Panc1 (cell line): ENCODE data around the gene NPSR1. TPM values are rescaled to one million over a fixed set of nuclear protein-coding genes. Genes with fewer than 3 reads are reported as not detected.

Experiments used
- ATAC-seq: fragments of 200-7000 bp; cut with Tn5 transposase; 2 replicates; pipeline ENCODE4 v1.9.1; 2020; ENCODE audit warnings: mild to moderate bottlenecking, moderate library complexity
- BruUV-seq: library from RNA; stranded (reverse); fragments of 400-500 nt; replicated peaks from 2 replicates; lab custom pipeline; 2021; lab: Mats Ljungman, UMichigan
- CTCF ChIA-PET: fragments of 300-600 bp; sonication (Branson Sonifier 250); formaldehyde crosslinking; loops from one replicate; lab custom pipeline; 2022; ENCODE audit warnings: antibody characterized with exemption; lab: Charles Lee
- POLR2A ChIA-PET: fragments of 300-600 bp; sonication (Branson Sonifier 250); formaldehyde crosslinking; loops from one replicate; lab custom pipeline; 2022; ENCODE audit warnings: antibody characterized with exemption; lab: Charles Lee
- DNase-seq: peaks from one replicate; pipeline ENCODE4 v3.0.0-alpha.2; 2010; ENCODE audit warnings: low read depth, low spot score
- H3K27ac ChIP-seq: 2 replicates; pipeline ENCODE4 v1.5.1; 2011; ENCODE audit warnings: mild to moderate bottlenecking, low read length, inconsistent platforms
- H3K27me3 ChIP-seq: fragments of 200-500 bp; sonication (Bioruptor generic); 2 replicates; pipeline ENCODE4 v1.6.0; 2014; ENCODE audit warnings: low read length, inconsistent platforms; ENCODE audit not compliant: control insufficient read depth, insufficient read depth
- H3K36me3 ChIP-seq: fragments of 200-500 bp; sonication (Bioruptor generic); 2 replicates; pipeline ENCODE4 v1.5.1; 2014; ENCODE audit warnings: inconsistent platforms, mild to moderate bottlenecking, low read length, moderate library complexity; ENCODE audit not compliant: control insufficient read depth, insufficient read depth
- H3K4me1 ChIP-seq: 2 replicates; pipeline ENCODE4 v1.5.1; 2011; ENCODE audit warnings: inconsistent platforms, mild to moderate bottlenecking, low read length, moderate library complexity; ENCODE audit not compliant: control insufficient read depth, insufficient read depth
- H3K4me3 ChIP-seq, 2 experiments: 2 replicates each; pipeline ENCODE4 v1.5.1; 2011 to 2012; ENCODE audit warnings: low read depth in 2 of 2, low read length in 2 of 2, mild to moderate bottlenecking in 2 of 2, inconsistent platforms in 1 of 2, moderate library complexity in 1 of 2
- H3K9me3 ChIP-seq: fragments of 200-500 bp; sonication (Bioruptor generic); 2 replicates; pipeline ENCODE4 v1.5.1; 2014; ENCODE audit warnings: low read depth, mild to moderate bottlenecking, inconsistent platforms, low read length, moderate library complexity; ENCODE audit not compliant: control insufficient read depth, insufficient read depth
- POLR2AphosphoS5 ChIP-seq: IDR thresholded peaks from 2 replicates; pipeline ENCODE4 v1.6.1; 2012; ENCODE audit warnings: mild to moderate bottlenecking, low read depth, low read length, moderate library complexity
- SIN3A ChIP-seq: IDR thresholded peaks from 2 replicates; pipeline ENCODE4 v1.6.1; 2012; ENCODE audit warnings: low read depth, mild to moderate bottlenecking, low read length, moderate library complexity, borderline replicate concordance; ENCODE audit not compliant: insufficient read depth
- TCF7L2 ChIP-seq: IDR thresholded peaks from 2 replicates; pipeline ENCODE4 v1.6.1; 2011; ENCODE audit warnings: mild to moderate bottlenecking, low read depth, low read length, inconsistent platforms
- in situ Hi-C: cut with HindIII; loops from 2 replicates; pipeline ENCODE4 v1.10.0; 2016; ENCODE audit warnings: low sequenced_read_pairs, low pct_unique_long_range_greater_than_20kb
- intact Hi-C: fragments of 100-400 bp; cut with micrococcal nuclease; formaldehyde crosslinking; loops from one replicate; pipeline ENCODE4 v1.10.0; 2022; ENCODE audit not compliant: unreplicated experiment
- total RNA-seq: library from RNA; stranded (reverse); gene quantifications from one replicate; pipeline ENCODE4 v1.2.1, GENCODE V29; 2021; ENCODE audit not compliant: unreplicated experiment
- TF ChIP-seq, protein P1 (sequence below), 2 experiments: IDR thresholded peaks; 2 replicates each; pipeline ENCODE4 v1.6.1; 2011 to 2012; ENCODE audit warnings: low read depth in 2 of 2, control low read depth in 1 of 2, low read length in 1 of 2, mild to moderate bottlenecking in 1 of 2, moderate library complexity in 1 of 2; ENCODE audit not compliant: insufficient read depth in 1 of 2
- TF ChIP-seq, protein P2 (sequence below): fragments of 450-650 bp; IDR thresholded peaks from 2 replicates; pipeline ENCODE4 v1.5.1; 2017; ENCODE audit warnings: mild to moderate bottlenecking

The NPSR1 gene
- total RNA-seq, 1 experiment from 2014 or later = not detected

DNA sequence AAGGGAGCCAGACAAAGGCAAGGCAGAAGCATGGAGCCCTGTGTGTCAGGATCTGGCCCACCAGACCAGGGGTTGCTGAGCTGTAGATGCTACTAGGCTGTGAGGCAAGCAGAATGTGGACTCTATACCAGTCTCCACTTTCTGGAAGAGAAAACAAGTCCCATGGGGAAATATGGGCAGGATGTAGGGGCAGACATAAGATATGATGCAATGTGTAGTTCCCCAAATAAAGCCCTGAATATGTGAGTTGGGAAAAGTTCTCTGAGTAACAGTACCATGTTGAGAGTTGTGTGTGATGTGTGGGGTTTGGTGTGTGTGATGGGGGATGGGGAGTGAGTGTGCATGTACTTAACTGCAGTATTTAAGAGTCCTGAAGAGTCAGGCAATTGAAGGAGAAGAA is 62.3 kb downstream of the NPSR1 start:
- H3K4me3 ChIP-seq = no peak overlapping the region
- H3K4me1 ChIP-seq = no peaks in the 10 kb centered on the region
- TF ChIP-seq, protein P1, sequence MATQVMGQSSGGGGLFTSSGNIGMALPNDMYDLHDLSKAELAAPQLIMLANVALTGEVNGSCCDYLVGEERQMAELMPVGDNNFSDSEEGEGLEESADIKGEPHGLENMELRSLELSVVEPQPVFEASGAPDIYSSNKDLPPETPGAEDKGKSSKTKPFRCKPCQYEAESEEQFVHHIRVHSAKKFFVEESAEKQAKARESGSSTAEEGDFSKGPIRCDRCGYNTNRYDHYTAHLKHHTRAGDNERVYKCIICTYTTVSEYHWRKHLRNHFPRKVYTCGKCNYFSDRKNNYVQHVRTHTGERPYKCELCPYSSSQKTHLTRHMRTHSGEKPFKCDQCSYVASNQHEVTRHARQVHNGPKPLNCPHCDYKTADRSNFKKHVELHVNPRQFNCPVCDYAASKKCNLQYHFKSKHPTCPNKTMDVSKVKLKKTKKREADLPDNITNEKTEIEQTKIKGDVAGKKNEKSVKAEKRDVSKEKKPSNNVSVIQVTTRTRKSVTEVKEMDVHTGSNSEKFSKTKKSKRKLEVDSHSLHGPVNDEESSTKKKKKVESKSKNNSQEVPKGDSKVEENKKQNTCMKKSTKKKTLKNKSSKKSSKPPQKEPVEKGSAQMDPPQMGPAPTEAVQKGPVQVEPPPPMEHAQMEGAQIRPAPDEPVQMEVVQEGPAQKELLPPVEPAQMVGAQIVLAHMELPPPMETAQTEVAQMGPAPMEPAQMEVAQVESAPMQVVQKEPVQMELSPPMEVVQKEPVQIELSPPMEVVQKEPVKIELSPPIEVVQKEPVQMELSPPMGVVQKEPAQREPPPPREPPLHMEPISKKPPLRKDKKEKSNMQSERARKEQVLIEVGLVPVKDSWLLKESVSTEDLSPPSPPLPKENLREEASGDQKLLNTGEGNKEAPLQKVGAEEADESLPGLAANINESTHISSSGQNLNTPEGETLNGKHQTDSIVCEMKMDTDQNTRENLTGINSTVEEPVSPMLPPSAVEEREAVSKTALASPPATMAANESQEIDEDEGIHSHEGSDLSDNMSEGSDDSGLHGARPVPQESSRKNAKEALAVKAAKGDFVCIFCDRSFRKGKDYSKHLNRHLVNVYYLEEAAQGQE (IDR thresholded peaks at IDR 0.05; ENCODE audit: insufficient read depth in 1 of 2, low read depth in 2 of 2, low read length in 1 of 2) = no peak
- no peak for TF ChIP-seq SIN3A
- TF ChIP-seq, protein P2, sequence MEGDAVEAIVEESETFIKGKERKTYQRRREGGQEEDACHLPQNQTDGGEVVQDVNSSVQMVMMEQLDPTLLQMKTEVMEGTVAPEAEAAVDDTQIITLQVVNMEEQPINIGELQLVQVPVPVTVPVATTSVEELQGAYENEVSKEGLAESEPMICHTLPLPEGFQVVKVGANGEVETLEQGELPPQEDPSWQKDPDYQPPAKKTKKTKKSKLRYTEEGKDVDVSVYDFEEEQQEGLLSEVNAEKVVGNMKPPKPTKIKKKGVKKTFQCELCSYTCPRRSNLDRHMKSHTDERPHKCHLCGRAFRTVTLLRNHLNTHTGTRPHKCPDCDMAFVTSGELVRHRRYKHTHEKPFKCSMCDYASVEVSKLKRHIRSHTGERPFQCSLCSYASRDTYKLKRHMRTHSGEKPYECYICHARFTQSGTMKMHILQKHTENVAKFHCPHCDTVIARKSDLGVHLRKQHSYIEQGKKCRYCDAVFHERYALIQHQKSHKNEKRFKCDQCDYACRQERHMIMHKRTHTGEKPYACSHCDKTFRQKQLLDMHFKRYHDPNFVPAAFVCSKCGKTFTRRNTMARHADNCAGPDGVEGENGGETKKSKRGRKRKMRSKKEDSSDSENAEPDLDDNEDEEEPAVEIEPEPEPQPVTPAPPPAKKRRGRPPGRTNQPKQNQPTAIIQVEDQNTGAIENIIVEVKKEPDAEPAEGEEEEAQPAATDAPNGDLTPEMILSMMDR = no peak
- TF ChIP-seq TCF7L2 = no peak
- TF ChIP-seq POLR2AphosphoS5 = no peak
- intact Hi-C loops (no loop called here), in situ Hi-C loops (no loop called here)
- ChIA-PET CTCF (no interaction called here), POLR2A (no interaction called here)
- H3K9me3 ChIP-seq = no peaks in the 10 kb centered on the region
- no peaks in the 10 kb centered on the region for H3K36me3 ChIP-seq
- BruUV-seq = no TSS peak
- DNase-seq (no peak), ATAC-seq (no peak)
- H3K27ac ChIP-seq = no peak overlapping the region
- H3K27me3 ChIP-seq = no peaks in the 10 kb centered on the region

DNA sequence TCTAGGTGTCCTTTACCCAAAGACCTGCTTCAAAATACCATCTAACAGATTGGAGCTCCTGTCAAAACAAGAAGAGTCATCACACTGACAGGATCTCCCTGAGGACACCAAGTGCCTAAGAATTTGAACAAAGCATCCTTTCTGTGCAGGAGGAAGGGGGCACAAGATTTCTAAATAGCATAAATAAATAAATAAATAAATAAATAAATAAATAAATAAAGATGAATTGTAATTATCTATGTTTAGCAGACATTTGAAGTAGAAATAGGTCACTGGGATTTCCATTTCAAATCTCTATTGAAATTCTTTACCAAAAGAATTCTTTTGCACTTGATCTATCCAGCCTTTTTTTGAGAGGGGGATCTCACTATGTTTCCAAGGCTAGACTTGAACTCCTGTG is 65.3 kb downstream of the NPSR1 start:
- H3K9me3 ChIP-seq = no peaks in the 10 kb centered on the region
- DNase-seq = no peak
- in situ Hi-C loops (no loop called here), intact Hi-C loops (no loop called here)
- TF ChIP-seq TCF7L2 (no peak), POLR2AphosphoS5 (no peak), SIN3A (no peak)
- TF ChIP-seq, protein P1 (IDR thresholded peaks at IDR 0.05; ENCODE audit: insufficient read depth in 1 of 2, low read depth in 2 of 2, low read length in 1 of 2) = no peak
- TF ChIP-seq, protein P2 = no peak
- H3K4me1 ChIP-seq = no peaks in the 10 kb centered on the region
- no peaks in the 10 kb centered on the region for H3K36me3 ChIP-seq
- no peaks in the 10 kb centered on the region for H3K27me3 ChIP-seq
- ChIA-PET CTCF (no interaction called here), POLR2A (no interaction called here)
- H3K27ac ChIP-seq = no peak overlapping the region
- BruUV-seq = no TSS peak
- H3K4me3 ChIP-seq = no peak overlapping the region
- no peak for ATAC-seq
